Fibroblast of lung (primary cell): Measurements from ENCODE around the gene ZNF541.

Experiments
- EZH2 ChIP-seq: IDR thresholded peaks from 2 replicates; pipeline ENCODE4 v1.5.1; 2012; ENCODE audit warnings: low read length, control low read depth, mild to moderate bottlenecking; ENCODE audit errors: missing control alignments
- TF ChIP-seq, protein P1 (sequence below), 2 donors: IDR thresholded peaks in 1 of 2; conservative IDR thresholded peaks in 1 of 2; 1 replicate in 1 of 2; 2 replicates in 1 of 2; pipeline ENCODE4 v1.5.1; 2011 to 2012; ENCODE audit warnings: low read length in 2 of 2, control low read depth in 1 of 2, inconsistent platforms in 1 of 2, low read depth in 1 of 2, mild to moderate bottlenecking in 1 of 2

DNA sequence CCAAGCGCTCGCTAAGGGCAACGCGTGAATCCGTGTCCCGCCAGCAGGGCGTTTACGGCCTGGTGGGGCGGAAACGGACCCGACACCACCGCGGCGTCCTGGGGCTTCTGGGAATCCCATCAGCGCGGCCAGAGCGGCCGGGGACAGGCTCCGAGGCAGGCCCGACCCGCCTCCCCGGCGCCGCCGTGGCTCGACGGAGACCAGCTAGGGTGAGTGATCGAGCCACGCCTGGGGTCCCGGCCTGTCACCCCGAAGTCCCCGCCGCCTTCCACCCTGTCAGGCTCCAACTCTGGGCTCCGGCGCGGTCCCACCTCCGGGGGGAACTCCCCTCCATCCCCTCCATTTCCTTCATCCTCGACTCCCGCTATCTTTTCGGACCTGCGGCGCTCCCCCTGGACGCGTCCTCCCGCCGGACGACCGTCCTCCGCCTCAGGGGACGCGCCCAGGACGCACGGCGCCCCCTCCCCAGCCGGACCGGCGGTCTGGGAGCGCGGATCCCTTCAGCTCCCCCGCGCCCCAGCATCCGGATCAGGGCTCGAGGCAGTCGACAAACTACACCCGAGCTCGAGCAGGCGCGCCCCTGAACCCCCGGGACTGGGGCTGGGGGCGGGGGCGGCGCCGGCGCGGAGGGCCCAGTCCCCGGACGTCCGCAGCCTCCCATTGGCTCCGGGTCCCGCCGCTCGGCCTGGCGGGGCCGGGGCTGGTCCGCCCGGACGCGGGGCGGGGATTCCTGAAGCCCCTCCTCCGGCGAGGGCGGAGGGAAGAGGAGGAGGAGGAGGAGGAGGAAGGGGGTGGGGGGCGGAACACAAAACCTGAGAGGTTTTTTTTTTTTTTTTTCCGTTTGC lies 35.3 kb upstream of the ZNF541 start:
- TF ChIP-seq, protein P1, sequence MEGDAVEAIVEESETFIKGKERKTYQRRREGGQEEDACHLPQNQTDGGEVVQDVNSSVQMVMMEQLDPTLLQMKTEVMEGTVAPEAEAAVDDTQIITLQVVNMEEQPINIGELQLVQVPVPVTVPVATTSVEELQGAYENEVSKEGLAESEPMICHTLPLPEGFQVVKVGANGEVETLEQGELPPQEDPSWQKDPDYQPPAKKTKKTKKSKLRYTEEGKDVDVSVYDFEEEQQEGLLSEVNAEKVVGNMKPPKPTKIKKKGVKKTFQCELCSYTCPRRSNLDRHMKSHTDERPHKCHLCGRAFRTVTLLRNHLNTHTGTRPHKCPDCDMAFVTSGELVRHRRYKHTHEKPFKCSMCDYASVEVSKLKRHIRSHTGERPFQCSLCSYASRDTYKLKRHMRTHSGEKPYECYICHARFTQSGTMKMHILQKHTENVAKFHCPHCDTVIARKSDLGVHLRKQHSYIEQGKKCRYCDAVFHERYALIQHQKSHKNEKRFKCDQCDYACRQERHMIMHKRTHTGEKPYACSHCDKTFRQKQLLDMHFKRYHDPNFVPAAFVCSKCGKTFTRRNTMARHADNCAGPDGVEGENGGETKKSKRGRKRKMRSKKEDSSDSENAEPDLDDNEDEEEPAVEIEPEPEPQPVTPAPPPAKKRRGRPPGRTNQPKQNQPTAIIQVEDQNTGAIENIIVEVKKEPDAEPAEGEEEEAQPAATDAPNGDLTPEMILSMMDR (conservative IDR thresholded peaks at IDR 0.05 in 1 of 2, IDR thresholded peaks at IDR 0.05 in 1 of 2; ENCODE audit: low read depth in 1 of 2, low read length in 2 of 2) = peak; percentile 18 to 19
- TF ChIP-seq EZH2 = no peak
